ENCODE measurements around the gene PDE6B. TPM values are rescaled to one million over a fixed set of nuclear protein-coding genes. Genes with fewer than 3 reads are reported as not detected.

Gene PDE6B
- total and polyA plus RNA-seq, 8 donors: 7.6 to 21.1 (median 16.4) TPM

DNA sequence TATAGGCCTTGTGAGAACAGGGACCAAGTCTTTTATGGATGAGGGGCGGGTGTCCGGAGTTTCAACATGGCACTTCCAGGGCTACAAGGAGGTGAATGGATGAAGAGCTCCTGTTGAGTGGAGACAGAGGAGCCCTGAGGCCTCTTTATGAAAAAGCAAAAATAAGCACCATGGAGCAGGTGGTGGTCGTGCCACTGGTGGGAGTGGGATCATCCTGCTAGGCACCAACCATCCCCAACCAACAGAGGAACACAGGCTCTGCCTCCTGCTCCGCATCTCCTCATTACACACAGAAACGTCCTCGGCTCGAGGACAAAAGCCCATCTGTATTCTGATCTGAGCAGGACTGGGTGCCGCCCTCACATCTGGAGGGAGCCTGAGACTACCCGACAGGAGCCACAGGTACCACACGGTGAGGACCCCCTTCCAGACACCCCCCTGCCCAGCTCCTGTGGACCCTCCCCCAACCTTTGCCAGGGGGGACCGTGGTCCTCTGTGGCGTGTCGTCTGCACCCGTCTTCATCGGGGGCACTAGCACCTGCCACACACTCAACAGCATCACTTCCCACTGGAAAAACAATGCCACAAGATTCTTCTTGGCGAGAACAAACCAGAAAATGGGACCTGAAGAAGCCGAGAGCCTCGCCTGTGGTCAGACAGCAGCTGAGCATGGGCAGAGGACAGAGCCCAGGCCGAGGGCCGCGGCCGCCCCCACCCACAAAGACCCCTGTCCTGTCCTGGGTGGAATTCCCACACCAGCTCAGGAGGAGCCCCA, 3.9 kb upstream of the PDE6B start:
- no peak overlapping the region for H3K4me3 ChIP-seq
- ATAC-seq (no peak), DNase-seq (peak in 2 of 4 donors; percentile 7 to 41)
- H3K4me1 ChIP-seq: no peaks in the 10 kb centered on the region
- H3K9me3 ChIP-seq: no peaks in the 10 kb centered on the region
- H3K27me3 ChIP-seq: peaks cover 0 to 23% of the 10 kb centered on the region in 2 donors
- TF ChIP-seq CTCF (IDR thresholded peaks at IDR 0.05): no peak
- no peaks in the 10 kb centered on the region for H3K36me3 ChIP-seq
- H3K27ac ChIP-seq: no peak overlapping the region
- intact Hi-C loops (cut with DNase I): no loop called here

- Histone ChIP-seq H3K4me3 (no peak overlapping the region), H3K9me3 (no peaks in the 10 kb centered on the region), H3K36me3 (no peaks in the 10 kb centered on the region), H3K27me3 (peaks cover 0 to 28% of the 10 kb centered on the region in 2 donors), H3K4me1 (no peaks in the 10 kb centered on the region), H3K27ac (no peak overlapping the region)
- ATAC-seq (no peak), DNase-seq (peak in 2 of 4 donors; percentile 23)
- no peak for TF ChIP-seq CTCF (IDR thresholded peaks at IDR 0.05)
- intact Hi-C loops (cut with DNase I): no loop called here
Observed at GRCh38 chr4:622071-622995, 3.0 kb upstream of the PDE6B start.

DNA sequence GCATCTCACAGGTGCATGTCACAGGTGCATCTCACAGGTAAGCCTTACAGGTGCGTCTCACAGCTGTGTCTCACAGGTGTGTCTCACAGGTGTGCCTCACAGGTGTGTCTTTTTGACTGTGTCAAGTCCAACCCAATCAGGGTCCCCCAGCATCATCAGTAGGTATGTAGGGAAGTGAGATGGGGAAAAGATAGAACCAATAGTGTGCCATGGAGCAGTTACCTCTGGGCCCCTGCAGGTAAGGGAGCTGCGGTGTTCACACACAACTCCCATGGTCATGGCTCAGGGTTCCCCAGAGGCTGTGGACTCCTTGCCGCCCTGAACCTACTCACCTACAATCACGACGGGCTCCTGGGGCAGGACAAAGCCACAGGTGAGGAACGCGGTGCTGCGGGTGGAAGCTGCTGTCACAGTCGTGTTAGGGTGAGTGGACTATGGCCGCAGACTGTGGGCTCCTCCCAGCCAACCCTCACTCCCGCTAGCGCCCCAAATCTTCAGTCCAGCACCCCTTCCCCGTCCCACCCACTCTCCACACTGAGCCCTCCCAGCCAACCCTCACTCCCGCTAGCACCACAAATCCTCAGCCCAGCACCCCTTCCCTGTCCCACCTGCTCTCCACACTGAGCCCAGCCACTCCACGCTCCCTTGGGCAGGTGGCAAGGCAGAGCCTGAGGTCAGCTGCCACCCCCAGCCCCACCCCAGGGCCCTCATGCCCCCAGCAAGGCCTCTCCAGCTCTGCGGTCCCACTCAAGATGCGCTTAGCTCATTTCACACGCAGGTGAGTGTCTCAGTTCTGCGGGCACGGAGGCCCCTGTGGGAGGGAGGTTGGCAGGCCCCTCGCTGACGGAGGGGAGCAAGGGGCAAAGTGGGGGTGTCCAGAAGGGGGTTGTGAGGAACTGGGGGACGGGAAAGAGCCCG, 2.1 kb upstream of the PDE6B start:
- H3K4me3 ChIP-seq: no peak overlapping the region
- H3K27me3 ChIP-seq: peaks cover 0 to 32% of the 10 kb centered on the region in 2 donors
- DNase-seq (peak in 1 of 4 donors; percentile 45), ATAC-seq (no peak)
- no peaks in the 10 kb centered on the region for H3K4me1 ChIP-seq
- no peaks in the 10 kb centered on the region for H3K9me3 ChIP-seq
- no peak overlapping the region for H3K27ac ChIP-seq
- intact Hi-C loops (cut with DNase I): no loop called here
- TF ChIP-seq CTCF (IDR thresholded peaks at IDR 0.05): no peak
- no peaks in the 10 kb centered on the region for H3K36me3 ChIP-seq

DNA sequence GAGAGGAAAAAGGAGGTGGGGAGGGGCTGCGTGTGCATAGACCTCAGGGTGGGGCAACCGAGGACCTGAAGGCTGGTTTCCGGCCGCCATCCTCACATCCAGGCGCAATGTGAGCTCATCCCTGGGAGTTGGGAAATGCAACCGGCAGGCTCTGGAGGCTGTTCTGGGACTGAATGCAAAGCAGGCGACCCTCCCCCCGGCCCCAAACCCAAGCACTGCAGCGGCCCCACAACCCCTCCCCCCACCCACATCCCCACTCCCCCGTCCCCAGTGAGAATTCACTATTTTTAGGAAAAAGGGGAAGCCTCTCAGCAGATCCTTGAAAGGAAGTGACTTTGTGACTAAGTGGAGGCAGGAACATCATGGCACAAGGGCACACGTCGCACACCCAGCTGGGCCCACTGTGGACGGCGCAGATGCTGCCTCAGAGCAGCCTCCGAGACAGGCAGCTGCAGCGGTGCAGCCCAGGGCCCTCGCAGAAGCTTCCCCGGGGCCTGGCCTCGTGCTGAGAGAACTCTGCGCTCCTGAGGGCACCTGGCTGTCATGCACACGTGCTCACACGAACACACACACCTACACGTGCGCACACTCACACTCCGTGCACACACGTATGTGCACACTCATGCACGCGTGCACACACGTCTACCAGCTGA, 1.3 kb upstream of the PDE6B start:
- Histone ChIP-seq H3K27ac (no peak overlapping the region), H3K9me3 (no peaks in the 10 kb centered on the region), H3K36me3 (no peaks in the 10 kb centered on the region), H3K4me1 (no peaks in the 10 kb centered on the region), H3K27me3 (peaks cover 0 to 40% of the 10 kb centered on the region in 2 donors), H3K4me3 (no peak overlapping the region)
- ATAC-seq: no peak
- no peak for TF ChIP-seq CTCF (IDR thresholded peaks at IDR 0.05)
- intact Hi-C loops (cut with DNase I): no loop called here
- DNase-seq: peak in 1 of 4 donors; percentile 74

All from left lung (tissue), 10 donors.